Hepatocyte (in vitro differentiated cells): Measurements from ENCODE around the gene DEFB129. TPM values are rescaled to one million over a fixed set of nuclear protein-coding genes. Genes with fewer than 3 reads are reported as not detected.

ENCODE experiments used
- DNase-seq: peaks from one replicate; pipeline ENCODE4 v3.0.0-alpha.2; 2016; ENCODE audit warnings: low spot score
- H2AFZ ChIP-seq: fragments of 200-600 bp; sonication (generic); 2 replicates; pipeline ENCODE4 v1.6.0; 2016; ENCODE audit warnings: antibody characterized with exemption, mild to moderate bottlenecking
- H3K27ac ChIP-seq: fragments of 200-600 bp; sonication (generic); 2 replicates; pipeline ENCODE4 v1.5.1; 2016; ENCODE audit warnings: mild to moderate bottlenecking
- H3K27me3 ChIP-seq: fragments of 200-600 bp; sonication (generic); 2 replicates; pipeline ENCODE4 v1.6.1; 2016
- H3K36me3 ChIP-seq: fragments of 200-600 bp; sonication (generic); replicated peaks from 2 replicates; pipeline ENCODE4 v1.5.1; 2016; ENCODE audit warnings: low read depth; ENCODE audit not compliant: insufficient read depth
- H3K4me1 ChIP-seq: fragments of 200-600 bp; sonication (generic); 2 replicates; pipeline ENCODE4 v1.5.1; 2016; ENCODE audit warnings: mild to moderate bottlenecking, moderate library complexity; ENCODE audit not compliant: insufficient read depth
- H3K4me2 ChIP-seq: fragments of 200-600 bp; sonication (generic); 2 replicates; pipeline ENCODE4 v1.6.0; 2016
- H3K4me3 ChIP-seq: fragments of 200-600 bp; sonication (generic); 2 replicates; pipeline ENCODE4 v1.5.1; 2016; ENCODE audit warnings: mild to moderate bottlenecking
- H3K79me2 ChIP-seq: fragments of 200-600 bp; sonication (generic); 2 replicates; pipeline ENCODE4 v1.6.0; 2017; ENCODE audit warnings: mild to moderate bottlenecking
- H3K9me2 ChIP-seq: fragments of 200-600 bp; sonication (generic); replicated peaks from 2 replicates; pipeline ENCODE4 v1.6.0; 2017; ENCODE audit warnings: mild to moderate bottlenecking; ENCODE audit not compliant: insufficient read depth
- H3K9me3 ChIP-seq: fragments of 200-600 bp; sonication (generic); 2 replicates; pipeline ENCODE4 v1.5.1; 2016; ENCODE audit warnings: low read depth, mild to moderate bottlenecking
- H4K20me1 ChIP-seq: fragments of 200-600 bp; sonication (generic); 2 replicates; pipeline ENCODE4 v1.6.0; 2016; ENCODE audit warnings: mild to moderate bottlenecking; ENCODE audit not compliant: insufficient read depth, poor library complexity, severe bottlenecking
- EZH2 ChIP-seq: fragments of 200-600 bp; sonication (generic); IDR thresholded peaks from 2 replicates; pipeline ENCODE4 v1.6.1; 2016; ENCODE audit warnings: antibody characterized with exemption, mild to moderate bottlenecking, borderline replicate concordance
- EZH2phosphoT487 ChIP-seq: fragments of 200-600 bp; sonication (generic); IDR thresholded peaks from one replicate; pipeline ENCODE4 v1.6.1; 2018; ENCODE audit warnings: antibody characterized with exemption, mild to moderate bottlenecking, low read depth, moderate library complexity; ENCODE audit not compliant: unreplicated experiment, severe bottlenecking
- WGBS: methylation state at CpG from one replicate; pipeline ENCODE4 v1.1.6; 2016; ENCODE audit warnings: low lambda C conversion rate; ENCODE audit errors: missing lambda C conversion rate; 5-methylcytosine and 5-hydroxymethylcytosine counted together
- polyA plus RNA-seq: library from polyadenylated mRNA; unstranded; fragments of >200 nt; fragmentation: Nextera tagmentation; extraction: Ambion mirVana; gene quantifications from 2 replicates; pipeline ENCODE4 v1.2.1, GENCODE V29; 2016
- total RNA-seq: library from RNA; depleted of rRNA; stranded (reverse); fragments of >200 nt; gene quantifications from 2 replicates; pipeline ENCODE4 v1.2.3, GENCODE V29; 2014
- TF ChIP-seq, protein P1 (sequence below): fragments of 200-600 bp; sonication (generic); IDR thresholded peaks from 2 replicates; pipeline ENCODE4 v1.5.1; 2016; ENCODE audit warnings: antibody characterized with exemption, mild to moderate bottlenecking; ENCODE audit not compliant: poor library complexity

The DEFB129 gene
- total and polyA plus RNA-seq, 2 experiments from 2014 or later: not detected

DNA sequence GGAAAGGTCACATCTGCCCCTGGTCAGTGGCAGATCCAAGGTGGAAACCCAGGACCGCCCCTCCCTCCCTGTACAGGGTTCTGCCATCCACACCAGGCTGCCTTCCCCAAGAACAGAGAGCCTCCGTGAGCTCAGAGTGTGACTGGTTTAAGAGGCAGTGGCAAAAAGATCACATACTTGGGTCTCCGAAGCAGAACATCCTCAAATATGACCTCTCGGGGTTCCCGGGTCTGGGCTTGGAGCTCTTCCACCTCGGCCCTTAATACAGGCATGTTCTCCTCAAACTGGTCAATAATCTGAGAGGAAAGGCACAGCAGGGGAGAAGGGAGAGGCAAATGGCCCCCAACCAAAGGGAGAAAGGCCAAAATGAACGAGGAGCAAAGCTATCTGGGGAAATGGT lies 48.7 kb downstream of the DEFB129 start:
- Histone ChIP-seq H3K4me3 (no peak overlapping the region), H3K79me2 (no peaks in the 10 kb centered on the region), H2AFZ (no peak overlapping the region), H3K9me3 (no peaks in the 10 kb centered on the region), H3K27ac (no peak overlapping the region), H3K4me2 (no peak overlapping the region), H3K27me3 (no peaks in the 10 kb centered on the region), H3K4me1 (no peaks in the 10 kb centered on the region), H3K9me2 (no peaks in the 10 kb centered on the region), H3K36me3 (no peaks in the 10 kb centered on the region), H4K20me1 (no peaks in the 10 kb centered on the region)
- 95% methylated on average over 7 of the region's 7 CpGs for WGBS
- TF ChIP-seq, protein P1, sequence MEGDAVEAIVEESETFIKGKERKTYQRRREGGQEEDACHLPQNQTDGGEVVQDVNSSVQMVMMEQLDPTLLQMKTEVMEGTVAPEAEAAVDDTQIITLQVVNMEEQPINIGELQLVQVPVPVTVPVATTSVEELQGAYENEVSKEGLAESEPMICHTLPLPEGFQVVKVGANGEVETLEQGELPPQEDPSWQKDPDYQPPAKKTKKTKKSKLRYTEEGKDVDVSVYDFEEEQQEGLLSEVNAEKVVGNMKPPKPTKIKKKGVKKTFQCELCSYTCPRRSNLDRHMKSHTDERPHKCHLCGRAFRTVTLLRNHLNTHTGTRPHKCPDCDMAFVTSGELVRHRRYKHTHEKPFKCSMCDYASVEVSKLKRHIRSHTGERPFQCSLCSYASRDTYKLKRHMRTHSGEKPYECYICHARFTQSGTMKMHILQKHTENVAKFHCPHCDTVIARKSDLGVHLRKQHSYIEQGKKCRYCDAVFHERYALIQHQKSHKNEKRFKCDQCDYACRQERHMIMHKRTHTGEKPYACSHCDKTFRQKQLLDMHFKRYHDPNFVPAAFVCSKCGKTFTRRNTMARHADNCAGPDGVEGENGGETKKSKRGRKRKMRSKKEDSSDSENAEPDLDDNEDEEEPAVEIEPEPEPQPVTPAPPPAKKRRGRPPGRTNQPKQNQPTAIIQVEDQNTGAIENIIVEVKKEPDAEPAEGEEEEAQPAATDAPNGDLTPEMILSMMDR: no peak
- no peak for TF ChIP-seq EZH2
- TF ChIP-seq EZH2phosphoT487: no peak
- no peak for DNase-seq

DNA sequence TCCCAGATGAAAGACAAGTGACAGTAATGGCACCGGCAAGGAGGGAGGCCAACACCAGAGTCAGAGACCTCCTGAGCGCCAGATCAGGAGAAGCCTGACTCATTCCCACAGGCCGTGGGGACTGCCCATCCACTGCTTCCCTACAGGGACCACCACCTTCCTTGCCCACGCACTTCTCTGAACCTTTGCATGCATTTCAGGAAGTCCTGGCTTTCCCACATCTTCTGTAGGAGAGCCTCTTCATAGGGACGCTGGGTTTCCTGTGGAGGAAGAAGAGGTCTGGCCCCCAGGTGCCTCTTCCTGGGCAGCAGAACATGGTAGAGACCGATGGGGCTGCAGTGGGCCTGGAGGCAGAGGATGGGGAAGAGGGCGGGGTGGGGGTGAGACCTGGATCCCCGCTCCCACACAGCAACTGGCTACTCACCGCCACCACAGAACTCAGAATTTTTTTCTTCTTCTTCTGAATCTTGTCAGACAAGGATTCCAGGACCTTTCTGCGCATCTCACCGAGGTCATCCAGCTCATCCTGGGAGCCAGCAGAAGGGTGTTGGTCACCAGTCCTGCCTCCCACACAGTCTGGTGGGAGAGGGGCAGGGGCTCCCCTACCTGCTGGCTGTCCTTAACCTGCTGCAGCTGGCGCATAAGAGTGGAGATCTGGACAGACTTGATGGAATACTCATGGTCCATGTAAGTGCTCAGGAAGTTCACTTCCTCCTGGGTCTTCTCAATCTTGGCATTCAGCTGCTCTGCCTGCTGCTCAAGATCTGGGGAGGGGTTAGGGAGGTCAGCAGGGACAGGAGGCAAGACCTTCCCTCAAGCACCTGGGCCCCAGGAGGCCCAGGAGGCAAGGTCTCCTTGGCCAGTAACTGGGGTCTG lies 49.8 kb downstream of the DEFB129 start:
- TF ChIP-seq EZH2phosphoT487 (no peak), EZH2 (no peak)
- TF ChIP-seq, protein P1: no peak
- H3K9me2 ChIP-seq: no peaks in the 10 kb centered on the region
- H3K4me3 ChIP-seq: no peak overlapping the region
- H3K36me3 ChIP-seq: no peaks in the 10 kb centered on the region
- no peak overlapping the region for H2AFZ ChIP-seq
- no peaks in the 10 kb centered on the region for H3K9me3 ChIP-seq
- no peaks in the 10 kb centered on the region for H4K20me1 ChIP-seq
- no peak for DNase-seq
- no peak overlapping the region for H3K27ac ChIP-seq
- no peaks in the 10 kb centered on the region for H3K4me1 ChIP-seq
- H3K79me2 ChIP-seq: no peaks in the 10 kb centered on the region
- no peak overlapping the region for H3K4me2 ChIP-seq
- 96% methylated on average over 11 of the region's 12 CpGs for WGBS
- no peaks in the 10 kb centered on the region for H3K27me3 ChIP-seq

GRCh38 chr20:277496-277781 lies 50.4 kb downstream of the DEFB129 start:
- no peak overlapping the region for H3K27ac ChIP-seq
- 24% methylated on average over 3 of the region's 3 CpGs for WGBS

More at GRCh38 chr20:277496-277781, 50.4 kb downstream of the DEFB129 start:
- Histone ChIP-seq H3K36me3 (no peaks in the 10 kb centered on the region), H3K4me2 (no peak overlapping the region), H3K4me1 (no peaks in the 10 kb centered on the region), H3K79me2 (no peaks in the 10 kb centered on the region), H3K27me3 (no peaks in the 10 kb centered on the region), H3K9me3 (no peaks in the 10 kb centered on the region), H2AFZ (no peak overlapping the region), H4K20me1 (no peaks in the 10 kb centered on the region), H3K4me3 (no peak overlapping the region), H3K9me2 (no peaks in the 10 kb centered on the region)
- DNase-seq: no peak
- TF ChIP-seq EZH2phosphoT487 (no peak), EZH2 (no peak)
- TF ChIP-seq, protein P1: no peak
